ENCODE measurements around the gene GAR1. TPM values are rescaled to one million over a fixed set of nuclear protein-coding genes. Genes with fewer than 3 reads are reported as not detected.

GAR1 gene
- total RNA-seq, 2 donors from 2014 or later: 33.3 to 35.3 TPM

DNA sequence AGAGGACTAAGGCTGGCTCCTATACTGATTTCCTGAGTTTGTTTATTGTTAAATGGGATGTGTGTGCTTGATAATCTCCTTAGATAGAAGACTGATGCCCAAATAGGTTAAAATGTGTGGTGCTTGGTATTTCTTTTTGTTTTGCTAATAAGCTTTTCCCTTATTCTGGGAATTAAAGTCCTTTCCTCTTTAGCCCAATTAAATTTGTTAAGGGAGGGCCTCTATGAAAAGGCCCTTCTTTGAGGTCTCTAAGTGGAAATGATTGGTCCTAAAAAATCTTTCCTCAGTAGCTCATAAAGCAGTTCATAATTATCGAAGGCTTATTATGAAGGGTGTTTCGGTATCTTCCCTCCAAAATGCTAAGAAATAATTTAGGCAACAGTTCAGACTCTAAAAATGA, 12.1 kb downstream of the GAR1 start, which contains the start of gene RRH:
Gene RRH, plus strand, starts transcription at position 301 of the 400 bp plus-strand sequence. Its CDS starts 56 bp downstream, at position 357.
- WGBS, 2 experiments (ENCODE audit: insufficient coverage in 1 of 2, insufficient read length in 1 of 2): 100% methylated on average over 2 of the region's 2 CpGs; no CpG with 5 or more reads in 1 of the 2 experiments
- no peak for DNase-seq

DNA sequence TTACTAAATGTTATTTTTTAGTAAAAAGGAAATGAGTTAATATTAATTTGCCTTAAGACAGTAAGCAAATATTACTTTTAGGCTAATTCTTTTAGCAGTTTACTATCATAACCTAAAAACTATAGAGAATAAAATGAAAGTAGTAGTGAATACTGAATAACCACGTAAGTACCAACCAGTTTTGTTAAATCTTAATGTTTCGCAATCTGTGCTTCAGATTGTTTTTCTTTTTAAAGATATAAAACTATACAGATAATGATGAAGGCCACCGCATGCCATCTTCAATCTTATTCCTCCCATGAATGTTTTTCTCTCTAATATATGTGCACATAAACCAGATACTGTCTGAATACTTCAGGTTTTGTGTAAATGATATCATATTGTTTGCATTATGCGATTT, 18.2 kb downstream of the GAR1 start:
- Histone ChIP-seq H3K27me3 (ENCODE audit: control insufficient read depth, insufficient read depth, low read length, poor library complexity, severe bottlenecking) (no peaks in the 10 kb centered on the region), H3K9me3 (ENCODE audit: control insufficient read depth, low read length) (no peaks in the 10 kb centered on the region), H3K9ac (ENCODE audit: extremely low read depth, low read length, poor library complexity, severe bottlenecking) (no peak overlapping the region), H3K27ac (ENCODE audit: low read depth, low read length) (no peak overlapping the region), H3K4me1 (ENCODE audit: control insufficient read depth, insufficient read depth, low read length) (no peaks in the 10 kb centered on the region), H3K4me3 (ENCODE audit: low read length) (no peak overlapping the region), H3K36me3 (ENCODE audit: control insufficient read depth, insufficient read depth, low read length) (peaks cover 4% of the 10 kb centered on the region)
- H3K4me1 Mint-ChIP-seq: no peaks in the 10 kb centered on the region
- no peaks in the 10 kb centered on the region for H3K9me3 Mint-ChIP-seq
- no peak for DNase-seq
- 100% methylated on average over 1 of the region's 4 CpGs; no CpG with 5 or more reads in 1 of the 2 experiments for WGBS, 2 experiments (ENCODE audit: insufficient coverage in 1 of 2, insufficient read length in 1 of 2)
- TF ChIP-seq, protein P1, sequence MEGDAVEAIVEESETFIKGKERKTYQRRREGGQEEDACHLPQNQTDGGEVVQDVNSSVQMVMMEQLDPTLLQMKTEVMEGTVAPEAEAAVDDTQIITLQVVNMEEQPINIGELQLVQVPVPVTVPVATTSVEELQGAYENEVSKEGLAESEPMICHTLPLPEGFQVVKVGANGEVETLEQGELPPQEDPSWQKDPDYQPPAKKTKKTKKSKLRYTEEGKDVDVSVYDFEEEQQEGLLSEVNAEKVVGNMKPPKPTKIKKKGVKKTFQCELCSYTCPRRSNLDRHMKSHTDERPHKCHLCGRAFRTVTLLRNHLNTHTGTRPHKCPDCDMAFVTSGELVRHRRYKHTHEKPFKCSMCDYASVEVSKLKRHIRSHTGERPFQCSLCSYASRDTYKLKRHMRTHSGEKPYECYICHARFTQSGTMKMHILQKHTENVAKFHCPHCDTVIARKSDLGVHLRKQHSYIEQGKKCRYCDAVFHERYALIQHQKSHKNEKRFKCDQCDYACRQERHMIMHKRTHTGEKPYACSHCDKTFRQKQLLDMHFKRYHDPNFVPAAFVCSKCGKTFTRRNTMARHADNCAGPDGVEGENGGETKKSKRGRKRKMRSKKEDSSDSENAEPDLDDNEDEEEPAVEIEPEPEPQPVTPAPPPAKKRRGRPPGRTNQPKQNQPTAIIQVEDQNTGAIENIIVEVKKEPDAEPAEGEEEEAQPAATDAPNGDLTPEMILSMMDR (conservative IDR thresholded peaks at IDR 0.05): no peak
- no peak overlapping the region for H3K27ac Mint-ChIP-seq
- H3K36me3 Mint-ChIP-seq (ENCODE audit: low read depth): no peaks in the 10 kb centered on the region
- H3K4me3 Mint-ChIP-seq: no peak overlapping the region
- no peaks in the 10 kb centered on the region for H3K27me3 Mint-ChIP-seq (ENCODE audit: insufficient read depth)

More for the DNA sequence above, 12.1 kb downstream of the GAR1 start, which contains the start of gene RRH:
- Mint-ChIP-seq H3K4me1 (peaks cover 15% of the 10 kb centered on the region), H3K9me3 (no peaks in the 10 kb centered on the region), H3K27ac (no peak within 1 kb of the TSS), H3K4me3 (no peak within 1 kb of the TSS), H3K27me3 (ENCODE audit: insufficient read depth) (no peaks in the 10 kb centered on the region), H3K36me3 (ENCODE audit: low read depth) (peaks cover 21% of the 10 kb centered on the region)
- H3K9ac ChIP-seq (ENCODE audit: extremely low read depth, low read length, poor library complexity, severe bottlenecking): no peak within 1 kb of the TSS
- TF ChIP-seq, protein P1 (conservative IDR thresholded peaks at IDR 0.05): no peak
- H3K27ac ChIP-seq (ENCODE audit: low read depth, low read length): no peak within 1 kb of the TSS
- peak within 1 kb of the TSS; percentile 41 for H3K4me3 ChIP-seq (ENCODE audit: low read length)
- no peaks in the 10 kb centered on the region for H3K4me1 ChIP-seq (ENCODE audit: control insufficient read depth, insufficient read depth, low read length)
- H3K9me3 ChIP-seq (ENCODE audit: control insufficient read depth, low read length): no peaks in the 10 kb centered on the region
- no peaks in the 10 kb centered on the region for H3K27me3 ChIP-seq (ENCODE audit: control insufficient read depth, insufficient read depth, low read length, poor library complexity, severe bottlenecking)
- peaks cover 43% of the 10 kb centered on the region for H3K36me3 ChIP-seq (ENCODE audit: control insufficient read depth, insufficient read depth, low read length)

- Histone ChIP-seq H3K4me1 (ENCODE audit: control insufficient read depth, insufficient read depth, low read length) (no peaks in the 10 kb centered on the region), H3K9ac (ENCODE audit: extremely low read depth, low read length, poor library complexity, severe bottlenecking) (no peak overlapping the region), H3K36me3 (ENCODE audit: control insufficient read depth, insufficient read depth, low read length) (no peaks in the 10 kb centered on the region), H3K27ac (ENCODE audit: low read depth, low read length) (no peak overlapping the region), H3K4me3 (ENCODE audit: low read length) (no peak overlapping the region), H3K9me3 (ENCODE audit: control insufficient read depth, low read length) (no peaks in the 10 kb centered on the region), H3K27me3 (ENCODE audit: control insufficient read depth, insufficient read depth, low read length, poor library complexity, severe bottlenecking) (no peaks in the 10 kb centered on the region)
- no peaks in the 10 kb centered on the region for H3K4me1 Mint-ChIP-seq
- H3K4me3 Mint-ChIP-seq: no peak overlapping the region
- no peaks in the 10 kb centered on the region for H3K36me3 Mint-ChIP-seq (ENCODE audit: low read depth)
- no peak for DNase-seq
- TF ChIP-seq, protein P1 (conservative IDR thresholded peaks at IDR 0.05): no peak
- H3K9me3 Mint-ChIP-seq: peaks cover 3% of the 10 kb centered on the region
- H3K27me3 Mint-ChIP-seq (ENCODE audit: insufficient read depth): no peaks in the 10 kb centered on the region
- H3K27ac Mint-ChIP-seq: no peak overlapping the region
- WGBS, 2 experiments (ENCODE audit: insufficient coverage in 1 of 2, insufficient read length in 1 of 2): 100% methylated on average over 3 of the region's 3 CpGs; no CpG with 5 or more reads in 1 of the 2 experiments
Measured at GRCh38 chr4:109836985-109837384, 21.4 kb downstream of the GAR1 start.
